ENCODE results near the gene SNX30.

GRCh38 chr9:112866662-112867274 is 116.2 kb downstream of the SNX30 start:
- no peak for TF ChIP-seq CTCF (IDR thresholded peaks at IDR 0.05)
- TF ChIP-seq POLR2A (IDR thresholded peaks at IDR 0.05), result no peak

Data from Peyer's patch (tissue), 4 donors.